Neural cell (in vitro differentiated cells): ENCODE measurements around the gene INPP5F.

Source experiments
- CTCF ChIP-seq: fragments of 450-650 bp; IDR thresholded peaks from 2 replicates; pipeline ENCODE4 v1.5.1; 2014; ENCODE audit warnings: antibody characterized with exemption, mild to moderate bottlenecking, moderate library complexity; ENCODE audit not compliant: poor library complexity, severe bottlenecking
- EZH2 ChIP-seq: fragments of 200-600, 300-800 bp; shearing (Covaris generic), sonication (generic); IDR thresholded peaks from 2 replicates; pipeline ENCODE4 v1.6.1; 2014; ENCODE audit warnings: antibody characterized with exemption, low read length, borderline replicate concordance, mild to moderate bottlenecking; ENCODE audit not compliant: insufficient read depth, poor library complexity, severe bottlenecking
- POLR2AphosphoS5 ChIP-seq: IDR thresholded peaks from 2 replicates; pipeline ENCODE4 v1.6.1; 2012

GRCh38 chr10:119687192-119688032, 38.4 kb upstream of the INPP5F start:
- no peak for TF ChIP-seq CTCF
- no peak for TF ChIP-seq POLR2AphosphoS5
- no peak for TF ChIP-seq EZH2
